GM18498 (cell line): Measurements from ENCODE around the gene RNF223.
"Not testable (repeated sequence)": the region's sequence is repeated elsewhere in the genome, so short reads cannot be mapped to it uniquely, and the experiment has no call there.

ENCODE experiments used
- ATAC-seq: cut with Tn5 transposase; IDR thresholded peaks from one replicate; pipeline ENCODE4 v1.9.1; 2021; ENCODE audit warnings: mild to moderate bottlenecking, moderate library complexity; ENCODE audit not compliant: unreplicated experiment

The RNF223 gene

GRCh38 chr1:1031659-1032235 is 42.4 kb downstream of the RNF223 start:
- ATAC-seq = no peak

- ATAC-seq = not testable (repeated sequence)
These were observed 43.0 kb downstream of the RNF223 start for GRCh38 chr1:1030867-1031658.

- ATAC-seq = no peak
These were observed 46.3 kb downstream of the RNF223 start for GRCh38 chr1:1027791-1028190.

- ATAC-seq = no peak
These were observed 47.3 kb downstream of the RNF223 start for GRCh38 chr1:1026599-1027413.

- ATAC-seq = no peak
These were observed 48.4 kb downstream of the RNF223 start for GRCh38 chr1:1025730-1026129.

GRCh38 chr1:1024771-1025699 is 49.1 kb downstream of the RNF223 start:
- ATAC-seq = no peak

- no peak for ATAC-seq
These were observed 49.8 kb downstream of the RNF223 start for GRCh38 chr1:1024149-1024770.

- no peak for ATAC-seq
These were observed 50.4 kb downstream of the RNF223 start for GRCh38 chr1:1023700-1024099.

- no peak for ATAC-seq
These were observed 51.6 kb downstream of the RNF223 start for GRCh38 chr1:1022302-1023009.

- ATAC-seq = no peak
These were observed 52.2 kb downstream of the RNF223 start for GRCh38 chr1:1021920-1022259.

- no peak for ATAC-seq
These were observed 52.8 kb downstream of the RNF223 start for GRCh38 chr1:1021010-1021919.
